ENCODE results near the gene SBF2.

- TF ChIP-seq POLR2A (IDR thresholded peaks at IDR 0.05; ENCODE audit: low read depth, low read length): no peak
- no peak for TF ChIP-seq POLR2AphosphoS5 (IDR thresholded peaks at IDR 0.05; ENCODE audit: low read depth, low read length)
- TF ChIP-seq TAF1 (IDR thresholded peaks at IDR 0.05; ENCODE audit: low read depth, low read length): no peak
- TF ChIP-seq SPI1 (IDR thresholded peaks at IDR 0.05; ENCODE audit: low read depth, low read length): no peak
Observed at GRCh38 chr11:10255388-10256125, 38.5 kb downstream of the SBF2 start.
